B cell (primary cell): ENCODE measurements around the gene AGAP1. TPM values are rescaled to one million over a fixed set of nuclear protein-coding genes. Genes with fewer than 3 reads are reported as not detected.

Experiments used
- ATAC-seq: fragments of 200-7000 bp; cut with Tn5 transposase; one replicate; pipeline ENCODE4 v1.10.0; 2021; ENCODE audit warnings: low read depth, mild to moderate bottlenecking, moderate number of reproducible peaks, moderate library complexity
- CTCF ChIA-PET: fragments of 350-600 bp; sonication (Branson Sonifier 250); formaldehyde crosslinking; loops from one replicate; lab custom pipeline; 2021; ENCODE audit warnings: antibody characterized with exemption, inconsistent platforms; lab: Charles Lee
- POLR2A ChIA-PET: fragments of 350-600 bp; sonication (Branson Sonifier 250); formaldehyde crosslinking; loops from one replicate; lab custom pipeline; 2021; ENCODE audit warnings: antibody characterized with exemption; lab: Charles Lee
- DNase-seq: peaks from one replicate; pipeline ENCODE4 v3.0.0; 2013
- H2AFZ ChIP-seq: 2 replicates; pipeline ENCODE4 v1.6.1; 2012; ENCODE audit warnings: mild to moderate bottlenecking, low read depth, low read length; ENCODE audit not compliant: insufficient read depth, poor library complexity, severe bottlenecking
- H3K27ac ChIP-seq, 2 donors: 1 replicate in 1 of 2; 2 replicates in 1 of 2; pipeline ENCODE4 v1.5.1; 2012 to 2013; ENCODE audit warnings: low read length in 2 of 2, mild to moderate bottlenecking in 2 of 2, moderate library complexity in 1 of 2
- H3K27me3 ChIP-seq, 4 experiments: fragments of 200-600 bp in 1 of 4; sonication (generic) in 1 of 4; replicated peaks in 1 of 4; 1 replicate in 2 of 4; 2 replicates in 2 of 4; pipeline versions ENCODE4 v1.6.1 to v1.7.0; 2013 to 2016; ENCODE audit warnings: low read length in 3 of 4, mild to moderate bottlenecking in 2 of 4, mixed read lengths in 1 of 4, moderate library complexity in 1 of 4; ENCODE audit not compliant: insufficient read depth in 4 of 4, control insufficient read depth in 3 of 4; ENCODE audit errors: control extremely low read depth in 1 of 4
- H3K36me3 ChIP-seq, 2 experiments: replicated peaks in 1 of 2; 1 replicate in 1 of 2; 2 replicates in 1 of 2; pipeline versions ENCODE4 v1.6.1 to v1.7.1; 2013; ENCODE audit warnings: low read length in 1 of 2; ENCODE audit not compliant: insufficient read depth in 2 of 2, control insufficient read depth in 1 of 2; ENCODE audit errors: control extremely low read depth in 1 of 2, extremely low read depth in 1 of 2
- H3K4me1 ChIP-seq, 2 donors: fragments of 200-600 bp in 1 of 2; sonication (generic) in 1 of 2; 1 replicate in 1 of 2; 2 replicates in 1 of 2; pipeline versions ENCODE4 v1.5.1 to v1.6.1; 2013 to 2017; ENCODE audit warnings: low read length in 2 of 2; ENCODE audit not compliant: control insufficient read depth in 2 of 2, insufficient read depth in 2 of 2
- H3K4me2 ChIP-seq: replicated peaks from 2 replicates; pipeline ENCODE3; 2012; ENCODE audit warnings: mild to moderate bottlenecking, low read depth, low read length; ENCODE audit not compliant: poor library complexity, severe bottlenecking
- H3K4me3 ChIP-seq, 5 experiments: fragments of 200-600 bp in 1 of 5; sonication (generic) in 1 of 5; 1 replicate in 3 of 5; 2 replicates in 2 of 5; pipeline versions ENCODE4 v1.5.1 to v1.7.0; 2011 to 2016; ENCODE audit warnings: low read length in 4 of 5, mild to moderate bottlenecking in 4 of 5, low read depth in 2 of 5, control low read depth in 1 of 5, moderate library complexity in 1 of 5; ENCODE audit not compliant: insufficient read depth in 1 of 5; ENCODE audit errors: control extremely low read depth in 1 of 5, extremely low read depth in 1 of 5
- H3K79me2 ChIP-seq: fragments of 200-600 bp; sonication (generic); one replicate; pipeline ENCODE4 v1.6.0; 2016; ENCODE audit warnings: low read length; ENCODE audit not compliant: control insufficient read depth, insufficient read depth
- H3K9ac ChIP-seq: fragments of 200-600 bp; sonication (generic); 2 replicates; pipeline ENCODE4 v1.6.1; 2017; ENCODE audit warnings: mild to moderate bottlenecking, low read length, moderate library complexity
- H3K9me3 ChIP-seq, 3 donors: one replicate each; pipeline versions ENCODE4 v1.6.1 to v1.7.1; 2013; ENCODE audit warnings: low read length in 2 of 3; ENCODE audit not compliant: control insufficient read depth in 2 of 3, insufficient read depth in 1 of 3; ENCODE audit errors: control extremely low read depth in 1 of 3
- H4K20me1 ChIP-seq: 2 replicates; pipeline ENCODE4 v1.6.0; 2012; ENCODE audit warnings: mild to moderate bottlenecking, low read length; ENCODE audit not compliant: insufficient read depth, control insufficient read depth, poor library complexity, severe bottlenecking
- H3K27ac Mint-ChIP-seq: one replicate; pipeline ENCODE4 v1.8.0; 2021; ENCODE audit warnings: mixed read lengths
- H3K27me3 Mint-ChIP-seq: one replicate; pipeline ENCODE4 v1.8.0; 2021; ENCODE audit warnings: mixed read lengths
- H3K4me1 Mint-ChIP-seq: one replicate; pipeline ENCODE4 v1.8.0; 2021; ENCODE audit warnings: mixed read lengths
- H3K4me3 Mint-ChIP-seq: one replicate; pipeline ENCODE4 v1.8.0; 2021; ENCODE audit warnings: mixed read lengths
- H3K9me3 Mint-ChIP-seq: one replicate; pipeline ENCODE4 v1.8.0; 2022; ENCODE audit warnings: mixed read lengths; ENCODE audit not compliant: insufficient read depth
- EZH2 ChIP-seq: IDR thresholded peaks from 2 replicates; pipeline ENCODE4 v1.6.1; 2012; ENCODE audit warnings: borderline replicate concordance, low read depth, mild to moderate bottlenecking, moderate library complexity, low read length; ENCODE audit not compliant: insufficient read depth, poor library complexity, severe bottlenecking
- WGBS: methylation state at CpG from one replicate; pipeline ENCODE4 v1.1.5; 2013; ENCODE audit warnings: missing lambda C conversion rate; ENCODE audit not compliant: insufficient coverage; 5-methylcytosine and 5-hydroxymethylcytosine counted together
- intact Hi-C: fragments of 100-400 bp; cut with micrococcal nuclease; formaldehyde crosslinking; loops from one replicate; pipeline ENCODE4 v1.10.0; 2022
- polyA plus RNA-seq: library from polyadenylated mRNA; depleted of rRNA; stranded (reverse); fragments of >200 nt; gene quantifications from 2 replicates; pipeline ENCODE4 v1.2.3, GENCODE V29; 2012
- total RNA-seq, 2 donors: library from RNA; stranded (reverse); fragments of 120-200 nt in 1 of 2; gene quantifications; 1 replicate in 1 of 2; 2 replicates in 1 of 2; pipeline versions ENCODE4 v1.2.3 to v1.2.4, GENCODE V29; 2013 to 2022
- TF ChIP-seq, protein P1 (sequence below): fragments of 200-600 bp; IDR thresholded peaks from one replicate; pipeline ENCODE4 v1.8.0; 2022; ENCODE audit warnings: antibody characterized with exemption, mild to moderate bottlenecking

AGAP1 gene
- total and polyA plus RNA-seq, 2 donors (not counting 1 experiment from before 2014, with no cell fraction given): 0.01 TPM; not detected in 1

GRCh38 chr2:235768606-235769005 lies 274.8 kb downstream of the AGAP1 start:
- no peak for ATAC-seq
- Histone ChIP-seq H3K4me1 (no peaks in the 10 kb centered on the region), H4K20me1 (no peaks in the 10 kb centered on the region), H2AFZ (no peak overlapping the region), H3K4me3 (no peak overlapping the region), H3K9ac (no peak overlapping the region), H3K79me2 (no peaks in the 10 kb centered on the region), H3K27ac (no peak overlapping the region), H3K36me3 (no peaks in the 10 kb centered on the region), H3K27me3 (no peaks in the 10 kb centered on the region), H3K4me2 (no peak overlapping the region), H3K9me3 (no peaks in the 10 kb centered on the region)
- Mint-ChIP-seq H3K27me3 (peaks cover 2% of the 10 kb centered on the region), H3K4me1 (no peaks in the 10 kb centered on the region), H3K9me3 (no peaks in the 10 kb centered on the region), H3K27ac (no peak overlapping the region), H3K4me3 (no peak overlapping the region)
- no peak for DNase-seq
- CTCF ChIA-PET: no interaction called here
- intact Hi-C loops: no loop called here
- POLR2A ChIA-PET: no interaction called here
- 86% methylated on average over 12 of the region's 13 CpGs for WGBS
- TF ChIP-seq EZH2: no peak
- TF ChIP-seq, protein P1, sequence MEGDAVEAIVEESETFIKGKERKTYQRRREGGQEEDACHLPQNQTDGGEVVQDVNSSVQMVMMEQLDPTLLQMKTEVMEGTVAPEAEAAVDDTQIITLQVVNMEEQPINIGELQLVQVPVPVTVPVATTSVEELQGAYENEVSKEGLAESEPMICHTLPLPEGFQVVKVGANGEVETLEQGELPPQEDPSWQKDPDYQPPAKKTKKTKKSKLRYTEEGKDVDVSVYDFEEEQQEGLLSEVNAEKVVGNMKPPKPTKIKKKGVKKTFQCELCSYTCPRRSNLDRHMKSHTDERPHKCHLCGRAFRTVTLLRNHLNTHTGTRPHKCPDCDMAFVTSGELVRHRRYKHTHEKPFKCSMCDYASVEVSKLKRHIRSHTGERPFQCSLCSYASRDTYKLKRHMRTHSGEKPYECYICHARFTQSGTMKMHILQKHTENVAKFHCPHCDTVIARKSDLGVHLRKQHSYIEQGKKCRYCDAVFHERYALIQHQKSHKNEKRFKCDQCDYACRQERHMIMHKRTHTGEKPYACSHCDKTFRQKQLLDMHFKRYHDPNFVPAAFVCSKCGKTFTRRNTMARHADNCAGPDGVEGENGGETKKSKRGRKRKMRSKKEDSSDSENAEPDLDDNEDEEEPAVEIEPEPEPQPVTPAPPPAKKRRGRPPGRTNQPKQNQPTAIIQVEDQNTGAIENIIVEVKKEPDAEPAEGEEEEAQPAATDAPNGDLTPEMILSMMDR: no peak

DNA sequence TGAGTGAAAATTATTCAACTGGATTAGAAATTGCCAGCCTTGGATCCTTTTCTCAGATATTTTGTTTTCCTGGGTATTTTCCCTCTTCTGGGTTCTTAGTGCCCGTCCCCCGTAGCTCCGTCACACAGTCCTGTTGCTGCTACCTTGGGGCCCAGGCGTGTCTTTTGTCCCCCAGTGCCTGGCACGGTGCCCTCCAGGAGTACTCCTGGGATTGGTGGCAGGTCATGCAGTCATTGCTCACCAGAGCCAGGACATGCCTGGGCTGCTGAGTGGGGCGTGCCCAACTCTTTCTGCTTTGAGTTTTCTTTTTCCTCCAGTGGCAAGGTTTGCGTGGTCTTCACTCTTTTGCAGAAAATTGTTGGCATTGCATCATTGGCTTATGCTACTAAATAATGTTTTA lies 275.2 kb downstream of the AGAP1 start:
- Mint-ChIP-seq H3K27me3 (peaks cover 2% of the 10 kb centered on the region), H3K4me1 (no peaks in the 10 kb centered on the region), H3K27ac (no peak overlapping the region), H3K4me3 (no peak overlapping the region), H3K9me3 (no peaks in the 10 kb centered on the region)
- DNase-seq (no peak), ATAC-seq (no peak)
- H3K36me3 ChIP-seq: no peaks in the 10 kb centered on the region
- no peaks in the 10 kb centered on the region for H4K20me1 ChIP-seq
- H3K27ac ChIP-seq: no peak overlapping the region
- no peak overlapping the region for H3K4me3 ChIP-seq
- H3K79me2 ChIP-seq: no peaks in the 10 kb centered on the region
- ChIA-PET POLR2A (no interaction called here), CTCF (no interaction called here)
- H3K4me1 ChIP-seq: no peaks in the 10 kb centered on the region
- 93% methylated on average over 7 of the region's 7 CpGs for WGBS
- H3K9ac ChIP-seq: no peak overlapping the region
- intact Hi-C loops: no loop called here
- no peak overlapping the region for H2AFZ ChIP-seq
- no peaks in the 10 kb centered on the region for H3K9me3 ChIP-seq
- no peak overlapping the region for H3K4me2 ChIP-seq
- no peak for TF ChIP-seq EZH2
- TF ChIP-seq, protein P1: no peak
- no peaks in the 10 kb centered on the region for H3K27me3 ChIP-seq
